Cardiac muscle cell (in vitro differentiated cells and primary cell): ENCODE results near the gene RELCH. TPM values are rescaled to one million over a fixed set of nuclear protein-coding genes. Genes with fewer than 3 reads are reported as not detected.
A peak's percentile ranks its signal among the peaks of the same experiment; 100 is the strongest.

Source experiments
- DNase-seq, 2 donors: peaks; one replicate each; pipeline versions ENCODE4 v3.0.0 to v3.0.0-alpha.2; 2010 to 2017; ENCODE audit warnings: low read depth in 1 of 2, low spot score in 1 of 2
- H3K27ac ChIP-seq: fragments of 200-600 bp; sonication (generic); 2 replicates; pipeline ENCODE4 v1.5.1; 2016
- H3K27me3 ChIP-seq: fragments of 200-600 bp; sonication (generic); 2 replicates; pipeline ENCODE4 v1.6.0; 2016; ENCODE audit warnings: control low read depth
- H3K36me3 ChIP-seq: fragments of 200-600 bp; sonication (generic); 2 replicates; pipeline ENCODE4 v1.5.1; 2016; ENCODE audit warnings: control low read depth
- H3K4me1 ChIP-seq: fragments of 200-600 bp; sonication (generic); 2 replicates; pipeline ENCODE4 v1.8.1; 2017; ENCODE audit warnings: low read depth, mild to moderate bottlenecking, mixed run types
- H3K4me3 ChIP-seq: fragments of 200-600 bp; sonication (generic); 2 replicates; pipeline ENCODE4 v1.5.1; 2016; ENCODE audit warnings: mild to moderate bottlenecking
- H3K9me3 ChIP-seq: fragments of 200-600 bp; sonication (generic); 2 replicates; pipeline ENCODE4 v1.5.1; 2017; ENCODE audit warnings: low read depth, mild to moderate bottlenecking, control low read depth
- CTCF ChIP-seq: IDR thresholded peaks from 2 replicates; pipeline ENCODE4 v1.5.1; 2012; ENCODE audit warnings: low read depth, mild to moderate bottlenecking, low read length
- polyA plus RNA-seq: library from polyadenylated mRNA; unstranded; fragments of >200 nt; fragmentation: Nextera tagmentation; extraction: Ambion mirVana; gene quantifications from 2 replicates; pipeline ENCODE4 v1.2.1, GENCODE V29; 2016
- total RNA-seq: library from RNA; depleted of rRNA; stranded (reverse); fragments of >200 nt; gene quantifications from 2 replicates; pipeline ENCODE4 v1.2.3, GENCODE V29; 2016

RELCH gene
- total and polyA plus RNA-seq, 2 experiments from 2014 or later: 11.7 to 26.9 TPM

GRCh38 chr18:62324181-62324828 is 137.2 kb downstream of the RELCH start:
- no peak for TF ChIP-seq CTCF
- H3K27ac ChIP-seq: no peak overlapping the region
- no peaks in the 10 kb centered on the region for H3K36me3 ChIP-seq
- no peaks in the 10 kb centered on the region for H3K9me3 ChIP-seq
- no peak overlapping the region for H3K4me3 ChIP-seq
- H3K4me1 ChIP-seq: peaks cover 8% of the 10 kb centered on the region
- DNase-seq: no peak
- peaks cover 42% of the 10 kb centered on the region for H3K27me3 ChIP-seq

GRCh38 chr18:62324917-62325805 is 138.1 kb downstream of the RELCH start, which contains the start of gene TNFRSF11A:
TNFRSF11A (plus strand) TSS chr18:62325310; CDS start chr18:62325353, 43 bp downstream.
- Histone ChIP-seq H3K4me1 (peaks cover 17% of the 10 kb centered on the region), H3K27ac (no peak within 1 kb of the TSS), H3K27me3 (peaks cover 42% of the 10 kb centered on the region), H3K36me3 (no peaks in the 10 kb centered on the region), H3K4me3 (peak within 1 kb of the TSS; percentile 61), H3K9me3 (no peaks in the 10 kb centered on the region)
- TF ChIP-seq CTCF: peak; percentile 18
- DNase-seq: peak in 1 of 2 donors; percentile 78

GRCh38 chr18:62325806-62326645 is 139.0 kb downstream of the RELCH start:
- TF ChIP-seq CTCF: no peak
- H3K9me3 ChIP-seq: no peaks in the 10 kb centered on the region
- peak overlapping the region; percentile 61 for H3K4me3 ChIP-seq
- DNase-seq: peak in 1 of 2 donors; percentile 52
- H3K27ac ChIP-seq: no peak overlapping the region
- peaks cover 42% of the 10 kb centered on the region for H3K27me3 ChIP-seq
- H3K4me1 ChIP-seq: peaks cover 18% of the 10 kb centered on the region
- H3K36me3 ChIP-seq: no peaks in the 10 kb centered on the region

GRCh38 chr18:62326646-62327348 is 139.7 kb downstream of the RELCH start:
- no peak for DNase-seq
- H3K9me3 ChIP-seq: no peaks in the 10 kb centered on the region
- no peak overlapping the region for H3K4me3 ChIP-seq
- H3K27me3 ChIP-seq: peaks cover 42% of the 10 kb centered on the region
- no peaks in the 10 kb centered on the region for H3K36me3 ChIP-seq
- no peak overlapping the region for H3K27ac ChIP-seq
- TF ChIP-seq CTCF: no peak
- peaks cover 18% of the 10 kb centered on the region for H3K4me1 ChIP-seq

GRCh38 chr18:62327977-62328376 is 140.9 kb downstream of the RELCH start:
- Histone ChIP-seq H3K4me1 (peaks cover 18% of the 10 kb centered on the region), H3K27me3 (peaks cover 38% of the 10 kb centered on the region), H3K9me3 (no peaks in the 10 kb centered on the region), H3K27ac (no peak overlapping the region), H3K4me3 (no peak overlapping the region), H3K36me3 (no peaks in the 10 kb centered on the region)
- no peak for TF ChIP-seq CTCF
- DNase-seq: no peak
